GM19240 (cell line): ENCODE data around the gene HSPB8.

Source experiments
- DNase-seq: peaks from one replicate; pipeline ENCODE4 v3.0.0; 2011; ENCODE audit warnings: low spot score; ENCODE audit not compliant: insufficient read length

HSPB8 gene

DNA sequence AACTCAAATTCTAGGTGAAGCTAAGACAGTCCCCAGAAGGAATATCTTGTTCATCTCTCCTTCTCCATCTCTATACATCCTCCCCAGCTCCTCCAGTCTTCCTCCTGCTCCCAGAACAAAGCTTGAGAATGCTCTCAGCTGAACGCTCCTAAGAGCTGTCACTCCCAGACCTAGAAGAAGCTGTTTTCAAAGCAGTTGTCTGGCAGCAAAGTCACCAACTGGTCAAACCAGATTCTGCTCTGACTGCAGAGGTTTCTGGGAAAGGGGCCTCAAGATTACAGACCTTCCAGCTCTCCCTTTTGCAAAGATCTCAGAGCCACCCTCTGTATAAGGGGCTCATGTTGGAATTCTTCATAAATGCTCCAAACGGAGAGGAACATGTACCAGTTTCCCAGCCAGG is 9.6 kb upstream of the HSPB8 start:
- DNase-seq = no peak

- no peak for DNase-seq
Observed at GRCh38 chr12:119171291-119171690, 7.4 kb upstream of the HSPB8 start.

DNA sequence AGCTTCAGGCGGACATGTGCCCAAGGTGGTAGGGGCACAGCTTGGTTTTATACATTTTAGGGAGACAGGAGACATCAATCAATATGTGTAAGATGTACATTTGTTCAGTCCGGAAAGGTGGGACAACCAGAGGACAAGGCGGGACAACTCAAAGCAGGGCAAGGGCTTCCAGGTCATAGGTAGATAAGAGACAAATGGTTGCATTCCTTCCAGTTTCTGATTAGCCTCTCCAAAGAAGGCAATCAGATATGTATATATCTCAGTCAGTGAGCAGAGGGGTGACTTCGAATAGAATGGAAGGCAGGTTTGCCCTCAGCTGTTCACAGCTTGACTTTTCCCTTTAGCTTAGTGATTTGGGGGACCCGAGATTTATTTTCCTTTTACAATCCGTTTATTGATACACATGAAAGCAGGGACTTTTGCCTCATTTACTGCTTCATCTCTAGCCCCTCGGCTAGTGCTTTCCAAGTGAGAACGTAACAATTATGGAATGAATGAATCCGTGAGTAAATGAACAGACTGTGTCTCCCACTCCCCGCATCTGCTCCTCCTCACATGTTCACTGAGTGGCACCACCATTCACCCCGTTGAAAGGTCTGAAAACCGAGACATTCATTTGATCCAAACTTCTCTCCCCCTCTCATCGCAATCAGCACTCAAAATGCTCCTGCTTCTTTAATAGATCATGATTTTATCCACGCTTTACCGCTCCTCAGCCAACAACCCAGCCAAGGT is 6.9 kb upstream of the HSPB8 start:
- no peak for DNase-seq

- DNase-seq = no peak
Observed at GRCh38 chr12:119175081-119175480, 3.6 kb upstream of the HSPB8 start.

GRCh38 chr12:119176267-119177055 is 2.3 kb upstream of the HSPB8 start:
- no peak for DNase-seq

GRCh38 chr12:119177056-119177325 is 1.7 kb upstream of the HSPB8 start:
- no peak for DNase-seq

GRCh38 chr12:119177724-119178380 is 879 bp upstream of the HSPB8 start:
- DNase-seq = no peak

DNA sequence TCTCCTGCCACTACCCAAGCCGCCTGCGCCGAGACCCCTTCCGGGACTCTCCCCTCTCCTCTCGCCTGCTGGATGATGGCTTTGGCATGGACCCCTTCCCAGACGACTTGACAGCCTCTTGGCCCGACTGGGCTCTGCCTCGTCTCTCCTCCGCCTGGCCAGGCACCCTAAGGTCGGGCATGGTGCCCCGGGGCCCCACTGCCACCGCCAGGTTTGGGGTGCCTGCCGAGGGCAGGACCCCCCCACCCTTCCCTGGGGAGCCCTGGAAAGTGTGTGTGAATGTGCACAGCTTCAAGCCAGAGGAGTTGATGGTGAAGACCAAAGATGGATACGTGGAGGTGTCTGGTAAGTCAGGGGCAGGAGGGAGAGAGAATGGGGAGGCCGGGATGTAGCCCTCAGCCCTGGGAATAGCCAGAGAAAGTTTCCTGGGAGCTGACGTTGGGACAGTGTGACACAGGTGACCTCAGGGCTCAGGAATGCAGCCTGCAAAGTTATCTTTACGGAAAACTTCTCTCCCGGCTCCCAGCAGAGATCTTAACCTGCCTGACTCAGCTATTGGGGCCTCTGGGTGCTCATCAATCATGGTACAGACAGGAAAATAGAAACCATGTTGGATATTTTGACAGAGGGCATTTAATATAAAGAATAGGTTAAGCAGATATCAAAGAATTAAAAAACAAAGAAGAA is 747 bp downstream of the HSPB8 start:
- DNase-seq = no peak

DNA sequence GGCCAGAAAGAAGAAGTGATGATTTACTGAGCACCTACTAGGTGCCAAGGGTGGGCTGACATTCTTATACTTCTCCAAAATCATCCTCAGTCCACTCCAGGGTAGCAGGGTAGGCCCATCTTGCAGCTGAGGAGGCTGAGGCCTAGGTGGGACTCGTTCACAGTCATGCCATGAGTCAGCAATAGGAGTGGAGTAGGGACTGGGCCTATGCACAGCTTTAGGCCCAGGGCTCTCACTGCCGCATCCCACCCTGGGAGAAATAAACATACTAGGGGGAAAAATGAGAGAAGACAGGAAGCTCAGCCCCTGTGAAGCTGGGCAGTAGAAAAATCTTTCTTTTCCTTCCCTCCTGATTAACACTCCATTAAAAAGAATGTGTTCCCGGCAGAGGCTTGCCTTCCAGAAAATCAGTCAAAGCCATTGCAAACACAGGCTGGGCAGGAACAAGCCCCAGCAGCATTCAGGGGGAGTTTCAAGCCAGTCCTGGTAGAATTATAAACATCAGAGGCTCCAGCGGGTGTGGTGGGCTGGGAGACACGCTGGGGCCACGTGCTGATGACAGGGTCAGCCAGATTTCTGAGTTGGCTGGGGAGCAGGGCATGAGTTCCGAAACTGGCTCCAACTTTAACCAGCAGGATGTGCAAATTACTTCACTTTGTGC is 1.8 kb downstream of the HSPB8 start:
- no peak for DNase-seq

- DNase-seq = no peak
Observed at GRCh38 chr12:119181202-119181601, 2.5 kb downstream of the HSPB8 start.

DNA sequence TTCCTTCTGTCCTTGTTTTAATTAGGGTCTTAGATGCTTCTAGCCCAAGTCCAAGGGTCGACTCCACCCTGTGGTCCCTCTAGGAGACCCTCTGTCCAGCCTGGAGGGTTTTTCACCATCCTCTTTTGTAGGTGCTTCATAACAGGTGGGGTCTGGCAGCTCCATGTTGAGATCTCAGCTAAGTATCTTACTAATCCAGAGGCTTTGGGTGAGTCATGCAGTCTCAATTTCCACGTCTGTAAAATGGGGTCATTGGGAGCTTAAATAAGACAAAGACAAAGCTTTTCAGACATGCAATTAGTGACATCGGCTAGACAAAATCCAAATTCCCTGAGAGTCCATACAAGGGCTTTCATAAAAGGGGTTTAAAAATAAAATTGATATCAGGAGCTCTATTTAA is 3.2 kb downstream of the HSPB8 start:
- DNase-seq = no peak

- no peak for DNase-seq
Observed at GRCh38 chr12:119182701-119183493, 4.2 kb downstream of the HSPB8 start.

- DNase-seq = no peak
Observed at GRCh38 chr12:119183942-119184695, 5.4 kb downstream of the HSPB8 start.

- no peak for DNase-seq
Observed at GRCh38 chr12:119195256-119195655, 16.5 kb downstream of the HSPB8 start.

GRCh38 chr12:119198440-119198839 is 19.7 kb downstream of the HSPB8 start:
- DNase-seq = no peak

GRCh38 chr12:119200601-119201000 is 21.9 kb downstream of the HSPB8 start:
- no peak for DNase-seq

- DNase-seq = no peak
Observed at GRCh38 chr12:119201789-119202543, 23.2 kb downstream of the HSPB8 start.

GRCh38 chr12:119202544-119202943 is 23.8 kb downstream of the HSPB8 start:
- DNase-seq = no peak

- no peak for DNase-seq
Observed at GRCh38 chr12:119204131-119204530, 25.4 kb downstream of the HSPB8 start.
